GM23248 (cell line): Measurements from ENCODE around the gene MVB12B. TPM values are rescaled to one million over a fixed set of nuclear protein-coding genes. Genes with fewer than 3 reads are reported as not detected.

Source experiments
- DNase-seq: peaks from one replicate; pipeline ENCODE4 v3.0.0-alpha.2; 2015
- H2AFZ ChIP-seq: fragments of 200-600 bp; sonication (generic); 2 replicates; pipeline ENCODE4 v1.6.1; 2016; ENCODE audit warnings: antibody characterized with exemption
- H3F3A ChIP-seq: fragments of 200-600 bp; sonication (generic); 2 replicates; pipeline ENCODE4 v1.6.1; 2016; ENCODE audit warnings: mild to moderate bottlenecking, antibody characterized with exemption, mixed run types; ENCODE audit not compliant: insufficient read depth
- H3K27ac ChIP-seq: fragments of 200-600 bp; sonication (generic); 2 replicates; pipeline ENCODE4 v1.5.1; 2016; ENCODE audit warnings: mild to moderate bottlenecking
- H3K27me3 ChIP-seq: fragments of 200-600 bp; sonication (generic); replicated peaks from 2 replicates; pipeline ENCODE4 v1.6.1; 2016; ENCODE audit warnings: mild to moderate bottlenecking; ENCODE audit not compliant: insufficient read depth
- H3K36me3 ChIP-seq: fragments of 200-600 bp; sonication (generic); 2 replicates; pipeline ENCODE4 v1.6.1; 2016; ENCODE audit warnings: low read depth, mild to moderate bottlenecking
- H3K4me1 ChIP-seq: fragments of 200-600 bp; sonication (generic); 2 replicates; pipeline ENCODE4 v1.6.1; 2016; ENCODE audit warnings: mild to moderate bottlenecking; ENCODE audit not compliant: insufficient read depth
- H3K4me2 ChIP-seq: fragments of 200-600 bp; sonication (generic); one replicate; pipeline ENCODE4 v1.6.1; 2016; ENCODE audit warnings: mild to moderate bottlenecking; ENCODE audit not compliant: unreplicated experiment
- H3K4me3 ChIP-seq: fragments of 200-600 bp; sonication (generic); 2 replicates; pipeline ENCODE4 v1.5.1; 2016; ENCODE audit warnings: mild to moderate bottlenecking
- H3K79me2 ChIP-seq: fragments of 200-600 bp; sonication (generic); 2 replicates; pipeline ENCODE4 v1.6.1; 2016; ENCODE audit warnings: mild to moderate bottlenecking; ENCODE audit not compliant: insufficient read depth
- H3K9ac ChIP-seq: fragments of 200-600 bp; sonication (generic); 2 replicates; pipeline ENCODE4 v1.6.1; 2016; ENCODE audit warnings: mild to moderate bottlenecking
- H3K9me2 ChIP-seq: fragments of 200-600 bp; sonication (generic); 2 replicates; pipeline ENCODE4 v1.6.1; 2016; ENCODE audit warnings: mixed run types, mild to moderate bottlenecking, moderate library complexity; ENCODE audit not compliant: insufficient read depth
- H3K9me3 ChIP-seq: fragments of 200-600 bp; sonication (generic); one replicate; pipeline ENCODE4 v1.6.1; 2017; ENCODE audit warnings: low read depth
- H4K20me1 ChIP-seq: fragments of 200-600 bp; sonication (generic); 2 replicates; pipeline ENCODE4 v1.6.0; 2016; ENCODE audit not compliant: insufficient read depth
- EZH2 ChIP-seq: fragments of 200-600 bp; sonication (generic); IDR thresholded peaks from 2 replicates; pipeline ENCODE4 v1.6.1; 2018; ENCODE audit warnings: antibody characterized with exemption, mild to moderate bottlenecking; ENCODE audit not compliant: insufficient read depth, poor library complexity, severe bottlenecking
- EZH2phosphoT487 ChIP-seq: fragments of 200-600 bp; sonication (generic); IDR thresholded peaks from 2 replicates; pipeline ENCODE4 v1.6.1; 2018; ENCODE audit warnings: antibody characterized with exemption, moderate library complexity, mild to moderate bottlenecking, low read depth; ENCODE audit not compliant: insufficient read depth
- WGBS, 2 experiments: methylation state at CpG; one replicate each; pipeline ENCODE4 v1.1.6; 2015 to 2017; ENCODE audit warnings: low lambda C conversion rate in 2 of 2, low coverage in 1 of 2; ENCODE audit errors: missing lambda C conversion rate in 2 of 2; 5-methylcytosine and 5-hydroxymethylcytosine counted together
- in situ Hi-C: fragments of 300-500 bp; cut with MboI; formaldehyde crosslinking; loops from 2 replicates; pipeline ENCODE4 v1.15.0; 2020
- polyA plus RNA-seq: library from polyadenylated mRNA; unstranded; fragments of >200 nt; fragmentation: Nextera tagmentation; extraction: Ambion mirVana; gene quantifications from 2 replicates; pipeline ENCODE4 v1.2.1, GENCODE V29; 2016
- total RNA-seq: library from RNA; depleted of rRNA; stranded (reverse); fragments of >200 nt; shearing (Covaris generic); gene quantifications from 2 replicates; pipeline ENCODE4 v1.2.3, GENCODE V29; 2014

MVB12B gene
- total and polyA plus RNA-seq, 2 experiments from 2014 or later, result 2.4 to 5.5 TPM

DNA sequence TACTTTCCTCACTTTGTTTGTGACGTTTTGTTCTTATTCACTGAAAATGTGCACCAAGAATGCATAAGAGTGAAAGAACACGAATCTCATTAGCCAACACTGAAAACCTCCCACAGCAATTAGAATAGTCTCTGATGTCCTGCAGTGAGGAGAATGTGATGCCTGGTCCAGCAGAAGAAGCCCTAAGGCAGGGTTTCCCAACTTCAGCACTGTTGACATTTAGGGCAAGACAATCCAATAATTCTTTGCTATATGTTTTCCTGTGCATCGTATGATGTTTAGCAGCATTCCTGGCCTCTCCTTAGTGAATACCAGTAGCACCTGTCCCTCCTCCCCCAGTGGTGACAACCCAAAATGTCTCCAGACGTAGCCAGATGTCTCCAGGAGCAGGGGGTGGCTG lies 14.8 kb downstream of the MVB12B start:
- H3K9me3 ChIP-seq, result no peaks in the 10 kb centered on the region
- no peak overlapping the region for H3K9ac ChIP-seq
- H3K4me2 ChIP-seq, result no peak overlapping the region
- TF ChIP-seq EZH2phosphoT487, result no peak
- TF ChIP-seq EZH2, result no peak
- no peaks in the 10 kb centered on the region for H3K9me2 ChIP-seq
- H2AFZ ChIP-seq, result no peak overlapping the region
- H3F3A ChIP-seq, result no peaks in the 10 kb centered on the region
- DNase-seq, result no peak
- H3K79me2 ChIP-seq, result no peaks in the 10 kb centered on the region
- in situ Hi-C loops, result no loop called here
- WGBS, 2 experiments, result 80 to 81% methylated on average over 4 of the region's 4 CpGs
- H3K27me3 ChIP-seq, result no peaks in the 10 kb centered on the region
- H4K20me1 ChIP-seq, result no peaks in the 10 kb centered on the region; the same call in 1 of the 2 replicates
- no peaks in the 10 kb centered on the region for H3K4me1 ChIP-seq
- H3K36me3 ChIP-seq, result no peaks in the 10 kb centered on the region
- no peak overlapping the region for H3K4me3 ChIP-seq
- no peak overlapping the region for H3K27ac ChIP-seq

DNA sequence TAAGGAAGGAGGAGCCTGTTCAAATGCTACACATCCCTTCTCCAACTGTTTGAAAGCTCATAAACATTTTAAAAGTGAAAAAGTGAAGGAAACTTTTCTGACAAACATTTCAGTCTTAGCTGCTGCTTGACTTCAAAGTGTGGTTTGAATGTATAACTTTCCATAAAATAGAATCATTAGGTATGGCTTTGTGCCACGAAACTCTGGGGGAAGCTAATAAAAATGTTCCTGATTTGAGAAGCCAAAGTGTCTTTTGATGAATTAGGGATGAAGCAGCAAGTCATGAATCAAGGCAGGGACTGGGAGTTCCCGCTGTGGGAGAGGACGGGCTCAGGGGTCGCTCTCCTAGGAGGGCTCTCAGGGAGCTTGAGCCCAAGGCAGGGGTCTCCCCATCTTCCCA lies 15.3 kb downstream of the MVB12B start:
- Histone ChIP-seq H3K79me2 (no peaks in the 10 kb centered on the region), H3K27ac (no peak overlapping the region), H3F3A (no peaks in the 10 kb centered on the region), H3K27me3 (no peaks in the 10 kb centered on the region), H3K9me3 (no peaks in the 10 kb centered on the region), H4K20me1 (no peaks in the 10 kb centered on the region; the same call in 1 of the 2 replicates), H2AFZ (no peak overlapping the region), H3K4me1 (no peaks in the 10 kb centered on the region), H3K9ac (no peak overlapping the region), H3K4me3 (no peak overlapping the region), H3K4me2 (no peak overlapping the region), H3K36me3 (no peaks in the 10 kb centered on the region), H3K9me2 (no peaks in the 10 kb centered on the region)
- in situ Hi-C loops, result no loop called here
- no peak for TF ChIP-seq EZH2
- DNase-seq, result no peak
- WGBS, 2 experiments, result 95 to 96% methylated on average over 4 of the region's 4 CpGs

GRCh38 chr9:126342621-126343031 lies 16.0 kb downstream of the MVB12B start:
- H3K4me2 ChIP-seq, result no peak overlapping the region
- no peaks in the 10 kb centered on the region for H3K79me2 ChIP-seq
- no peaks in the 10 kb centered on the region for H3F3A ChIP-seq
- no peaks in the 10 kb centered on the region for H3K9me2 ChIP-seq
- 97 to 99% methylated on average over 10 of the region's 10 CpGs for WGBS, 2 experiments
- H3K27me3 ChIP-seq, result no peaks in the 10 kb centered on the region
- no peak overlapping the region for H3K9ac ChIP-seq
- H3K27ac ChIP-seq, result no peak overlapping the region
- in situ Hi-C loops, result no loop called here
- H2AFZ ChIP-seq, result no peak overlapping the region
- no peaks in the 10 kb centered on the region for H3K9me3 ChIP-seq
- H4K20me1 ChIP-seq, result no peaks in the 10 kb centered on the region; the same call in 1 of the 2 replicates
- TF ChIP-seq EZH2, result no peak
- TF ChIP-seq EZH2phosphoT487, result no peak
- H3K4me3 ChIP-seq, result no peak overlapping the region
- no peaks in the 10 kb centered on the region for H3K36me3 ChIP-seq
- no peak for DNase-seq
- no peaks in the 10 kb centered on the region for H3K4me1 ChIP-seq

DNA sequence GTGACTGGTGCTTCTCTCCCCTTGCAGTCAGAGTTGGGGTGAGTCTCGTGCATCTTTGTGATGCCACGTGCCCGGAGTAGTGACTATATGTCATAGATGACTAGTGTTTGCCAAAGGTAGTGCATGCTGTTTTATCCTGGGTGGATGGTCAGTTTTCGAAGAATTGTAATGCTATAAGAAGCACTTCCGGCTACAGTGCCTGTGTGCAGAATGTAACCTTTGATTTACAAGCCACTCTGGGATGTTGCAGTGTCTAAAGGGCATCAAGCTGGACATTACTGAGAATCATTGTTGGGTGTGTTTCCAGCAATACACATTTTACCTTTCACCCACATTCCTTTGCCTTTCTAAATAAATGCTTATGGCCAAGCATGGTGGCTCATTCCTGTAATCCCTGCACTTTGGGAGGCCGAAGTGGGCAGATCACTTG lies 16.7 kb downstream of the MVB12B start:
- TF ChIP-seq EZH2 (no peak), EZH2phosphoT487 (no peak)
- no peak overlapping the region for H3K27ac ChIP-seq
- H2AFZ ChIP-seq, result no peak overlapping the region
- no peaks in the 10 kb centered on the region for H3K79me2 ChIP-seq
- H3K9ac ChIP-seq, result no peak overlapping the region
- no peaks in the 10 kb centered on the region for H3K27me3 ChIP-seq
- no peaks in the 10 kb centered on the region for H3F3A ChIP-seq
- H3K9me3 ChIP-seq, result no peaks in the 10 kb centered on the region
- WGBS, 2 experiments, result 87 to 88% methylated on average over 6 of the region's 6 CpGs
- H4K20me1 ChIP-seq, result no peaks in the 10 kb centered on the region; the same call in 1 of the 2 replicates
- no peaks in the 10 kb centered on the region for H3K9me2 ChIP-seq
- in situ Hi-C loops, result no loop called here
- no peak overlapping the region for H3K4me3 ChIP-seq
- DNase-seq, result no peak
- H3K36me3 ChIP-seq, result no peaks in the 10 kb centered on the region
- no peak overlapping the region for H3K4me2 ChIP-seq
- no peaks in the 10 kb centered on the region for H3K4me1 ChIP-seq

DNA sequence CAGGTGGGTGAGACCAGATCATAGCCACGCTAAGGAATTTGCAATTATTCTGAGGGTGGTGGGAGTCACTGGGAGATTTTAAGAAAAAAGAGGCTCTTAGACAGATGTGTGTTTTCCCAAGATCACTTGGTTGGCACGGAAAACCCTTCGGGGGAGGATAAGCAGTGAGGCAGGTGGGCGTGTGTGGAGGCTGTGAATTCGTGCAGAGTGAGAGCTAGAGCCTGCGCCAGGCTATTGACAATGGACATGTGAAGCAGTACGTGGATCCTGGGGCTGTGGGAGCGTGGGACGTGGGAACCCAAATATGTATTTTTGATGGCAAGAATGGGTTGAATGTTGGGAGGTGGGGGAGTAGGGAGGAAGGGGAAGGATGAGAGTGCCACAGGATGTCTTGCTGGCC lies 19.4 kb downstream of the MVB12B start:
- Histone ChIP-seq H4K20me1 (no peaks in the 10 kb centered on the region), H3K36me3 (no peaks in the 10 kb centered on the region), H3K4me2 (no peak overlapping the region), H3K4me1 (no peaks in the 10 kb centered on the region), H3K9me2 (no peaks in the 10 kb centered on the region), H3K79me2 (no peaks in the 10 kb centered on the region), H3K27me3 (no peaks in the 10 kb centered on the region), H3K9me3 (no peaks in the 10 kb centered on the region), H3F3A (no peaks in the 10 kb centered on the region), H3K27ac (no peak overlapping the region), H3K4me3 (no peak overlapping the region), H2AFZ (no peak overlapping the region), H3K9ac (no peak overlapping the region)
- TF ChIP-seq EZH2, result no peak
- no peak for TF ChIP-seq EZH2phosphoT487
- in situ Hi-C loops, result no loop called here
- DNase-seq, result no peak
- 90% methylated on average over 9 of the region's 9 CpGs for WGBS, 2 experiments
